ENCODE measurements around the gene RBKS.
"Not testable (repeated sequence)": the region's sequence is repeated elsewhere in the genome, so short reads cannot be mapped to it uniquely, and the experiment has no call there.

Gene RBKS

GRCh38 chr2:27797841-27798240, 92.3 kb downstream of the RBKS start:
- DNase-seq (ENCODE audit: low read depth), result no peak

GRCh38 chr2:27796791-27797765, 93.1 kb downstream of the RBKS start:
- no peak for DNase-seq (ENCODE audit: low read depth)

- DNase-seq (ENCODE audit: low read depth), result no peak
Observed at GRCh38 chr2:27795868-27796277, 94.3 kb downstream of the RBKS start.

- DNase-seq (ENCODE audit: low read depth), result no peak
Observed at GRCh38 chr2:27795093-27795834, 94.9 kb downstream of the RBKS start.

GRCh38 chr2:27792759-27793158, 97.4 kb downstream of the RBKS start:
- DNase-seq (ENCODE audit: low read depth), result no peak

- no peak for DNase-seq (ENCODE audit: low read depth)
Observed at GRCh38 chr2:27790796-27791195, 99.4 kb downstream of the RBKS start.

GRCh38 chr2:27782701-27783100, 107.5 kb downstream of the RBKS start:
- no peak for DNase-seq (ENCODE audit: low read depth)

GRCh38 chr2:27781496-27781895, 108.7 kb downstream of the RBKS start:
- no peak for DNase-seq (ENCODE audit: low read depth)

- DNase-seq (ENCODE audit: low read depth), result no peak
Observed at GRCh38 chr2:27779417-27780055, 110.7 kb downstream of the RBKS start.

- DNase-seq (ENCODE audit: low read depth), result no peak
Observed at GRCh38 chr2:27776696-27777095, 113.5 kb downstream of the RBKS start.

GRCh38 chr2:27776097-27776496, 114.1 kb downstream of the RBKS start:
- DNase-seq (ENCODE audit: low read depth), result no peak

- no peak for DNase-seq (ENCODE audit: low read depth)
Observed at GRCh38 chr2:27773959-27774358, 116.2 kb downstream of the RBKS start.

GRCh38 chr2:27772804-27773203, 117.4 kb downstream of the RBKS start:
- no peak for DNase-seq (ENCODE audit: low read depth)

- peak; percentile 87 for DNase-seq (ENCODE audit: low read depth)
Observed at GRCh38 chr2:27771548-27772335, 118.4 kb downstream of the RBKS start, which contains the start of gene MRPL33. Gene MRPL33, plus strand, starts transcription at chr2:27771719. Its CDS starts 59 bp downstream, at chr2:27771778.

GRCh38 chr2:27771202-27771547, 119.0 kb downstream of the RBKS start:
- no peak for DNase-seq (ENCODE audit: low read depth)

- no peak for DNase-seq (ENCODE audit: low read depth)
Observed at GRCh38 chr2:27766287-27766661, 123.9 kb downstream of the RBKS start.

GRCh38 chr2:27765621-27766286, 124.4 kb downstream of the RBKS start:
- DNase-seq (ENCODE audit: low read depth), result peak; percentile 8

- DNase-seq (ENCODE audit: low read depth), result not testable (repeated sequence)
Observed at GRCh38 chr2:27764526-27764925, 125.7 kb downstream of the RBKS start.

GRCh38 chr2:27763907-27764267, 126.3 kb downstream of the RBKS start:
- no peak for DNase-seq (ENCODE audit: low read depth)

- DNase-seq (ENCODE audit: low read depth), result no peak
Observed at GRCh38 chr2:27762951-27763906, 127.0 kb downstream of the RBKS start.
